ENCODE data around the gene EXOC3L2. TPM values are rescaled to one million over a fixed set of nuclear protein-coding genes. Genes with fewer than 3 reads are reported as not detected.

EXOC3L2 gene
- total RNA-seq, 1 experiment from 2014 or later = not detected

DNA sequence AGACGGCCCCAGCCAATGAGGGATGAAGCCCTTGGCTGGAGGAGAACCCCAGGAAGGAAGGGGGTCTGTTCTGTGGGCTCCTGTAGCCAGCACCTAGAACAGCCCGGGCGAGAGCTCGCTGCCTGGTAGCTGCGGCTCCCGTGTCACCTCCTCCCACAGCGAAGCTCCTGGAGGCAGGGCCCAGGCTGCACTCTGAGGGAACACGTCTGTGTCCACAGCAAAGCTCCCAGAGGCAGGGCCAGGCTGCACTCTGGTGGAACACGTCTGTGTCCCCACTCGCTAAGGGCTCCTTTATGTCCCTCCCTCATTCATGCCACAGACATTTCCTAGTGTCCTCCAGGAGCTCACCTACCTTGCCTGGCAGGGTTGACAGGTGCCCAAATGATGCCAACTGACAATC is 75.6 kb downstream of the EXOC3L2 start:
- in situ Hi-C loops (cut with HindIII; ENCODE audit: low sequenced_read_pairs) = no loop called here
- no peak for DNase-seq (ENCODE audit: low spot score)

DNA sequence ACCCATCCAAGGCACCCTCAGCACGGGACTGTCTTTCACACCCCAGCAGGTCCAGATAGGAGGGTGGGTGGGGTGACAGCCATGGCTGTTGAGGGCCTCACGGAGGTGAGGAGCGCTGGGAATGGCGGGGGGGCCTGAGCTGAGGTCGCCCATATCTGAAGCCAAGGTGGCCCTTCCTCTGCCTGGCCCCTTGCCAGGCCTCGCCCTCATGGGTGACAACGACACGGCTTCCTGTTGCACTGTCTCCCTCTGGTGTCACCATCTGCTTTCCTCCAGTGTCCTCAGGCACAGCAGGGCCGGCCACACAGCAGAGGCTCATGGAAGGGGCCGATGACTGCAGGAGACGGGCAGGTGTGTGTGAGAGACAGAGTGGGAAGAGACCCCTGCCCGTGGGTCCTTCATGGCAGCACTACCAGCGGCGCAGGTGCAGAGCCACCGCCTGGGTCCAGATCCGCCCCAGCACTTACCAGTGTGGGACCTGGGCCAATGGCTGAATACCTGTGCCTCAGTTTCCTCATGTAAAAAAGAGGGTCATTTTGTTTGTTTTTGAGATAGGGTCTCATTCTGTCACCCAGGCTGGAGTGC is 76.3 kb downstream of the EXOC3L2 start:
- no peak for DNase-seq (ENCODE audit: low spot score)
- in situ Hi-C loops (cut with HindIII; ENCODE audit: low sequenced_read_pairs) = no loop called here

DNA sequence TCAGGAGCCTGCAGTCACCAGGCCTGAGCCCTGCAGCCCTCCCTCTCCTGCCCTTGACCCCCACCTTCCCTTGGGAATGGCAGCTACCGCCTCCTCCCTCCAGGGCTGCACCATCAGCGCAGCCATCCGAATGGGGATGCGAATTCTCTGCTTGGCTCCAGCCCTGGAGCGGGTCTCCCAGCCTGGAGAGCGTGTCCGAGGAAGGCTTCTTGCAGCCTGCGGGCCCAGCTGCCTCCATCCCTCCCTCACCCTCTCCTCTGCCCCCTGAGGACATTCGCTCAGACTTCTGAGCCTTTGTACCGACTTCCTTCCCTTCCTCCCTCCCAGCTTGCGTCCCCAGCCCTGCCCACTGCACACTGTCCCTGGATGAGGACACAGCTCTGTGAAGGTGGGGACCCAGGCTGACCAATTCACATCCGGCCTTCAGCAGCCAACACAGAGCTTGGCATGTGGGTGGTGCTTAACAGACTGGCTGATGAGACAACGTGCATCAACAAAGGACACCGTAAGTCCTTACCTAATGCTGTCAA is 78.4 kb downstream of the EXOC3L2 start:
- in situ Hi-C loops (cut with HindIII; ENCODE audit: low sequenced_read_pairs) = no loop called here
- DNase-seq (ENCODE audit: low spot score) = no peak

DNA sequence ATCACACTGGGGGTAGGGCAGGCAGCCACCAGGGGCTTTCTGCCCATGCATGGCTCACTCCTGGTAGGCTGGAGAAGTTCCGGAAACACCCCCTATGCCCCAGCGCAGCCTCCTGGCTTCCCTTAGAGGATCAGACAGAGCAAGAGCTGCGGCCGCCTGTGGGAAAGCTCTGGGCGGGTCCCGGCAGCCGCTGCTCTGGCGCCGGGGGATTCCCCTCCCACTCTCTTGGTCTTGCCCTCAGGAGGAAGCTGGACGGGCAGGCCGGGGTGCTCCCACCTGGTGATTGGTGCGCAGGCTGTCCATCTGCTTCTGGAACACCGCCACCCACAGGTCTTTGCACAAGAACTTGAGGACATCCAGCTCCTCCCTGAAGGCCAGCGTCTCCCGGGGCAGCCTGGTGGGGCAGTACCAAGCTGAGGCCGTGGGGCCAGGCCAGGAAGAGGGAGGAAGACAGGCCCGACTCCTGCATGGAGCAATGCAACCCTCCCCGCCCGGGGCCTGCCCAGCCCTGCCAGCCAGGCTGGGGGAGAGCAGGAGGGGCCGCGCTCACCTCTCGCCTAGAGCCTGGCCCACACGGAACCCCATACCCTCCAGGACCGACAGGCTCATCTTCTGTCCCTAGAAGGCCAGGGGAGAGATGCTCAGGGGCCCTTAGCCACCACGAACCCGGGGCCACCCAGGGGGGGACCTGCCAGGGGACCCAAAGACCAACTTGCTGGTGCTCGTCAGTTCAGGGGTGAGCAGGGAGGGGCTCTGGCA is 80.5 kb downstream of the EXOC3L2 start:
- no peak for DNase-seq (ENCODE audit: low spot score)
- in situ Hi-C loops (cut with HindIII; ENCODE audit: low sequenced_read_pairs) = no loop called here

- in situ Hi-C loops (cut with HindIII; ENCODE audit: low sequenced_read_pairs) = no loop called here
Measured at GRCh38 chr19:45163751-45164460, 81.3 kb downstream of the EXOC3L2 start.

DNA sequence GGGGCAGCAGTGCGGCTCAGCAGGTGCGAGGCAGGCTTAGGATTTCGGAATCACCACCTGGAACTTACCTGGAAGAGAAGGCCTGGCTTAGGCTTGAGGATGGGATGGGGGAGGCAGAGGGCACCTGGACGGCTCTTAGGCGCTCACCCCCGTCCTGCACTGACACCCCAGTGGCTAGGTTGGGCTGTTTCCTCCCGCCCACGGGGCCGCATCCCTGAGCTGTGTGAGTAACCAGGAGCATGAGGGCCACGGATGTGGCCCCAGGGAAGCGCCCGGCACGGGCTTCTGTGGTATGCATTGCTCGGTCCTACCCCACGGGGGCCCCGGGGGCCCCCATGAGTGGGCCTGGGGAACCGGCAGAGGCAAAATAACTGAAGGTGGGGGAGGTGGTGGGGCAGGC is 82.1 kb downstream of the EXOC3L2 start:
- DNase-seq (ENCODE audit: low spot score) = no peak
- in situ Hi-C loops (cut with HindIII; ENCODE audit: low sequenced_read_pairs) = no loop called here

More at GRCh38 chr19:45163751-45164460, 81.3 kb downstream of the EXOC3L2 start:
- DNase-seq (ENCODE audit: low spot score) = no peak

DNA sequence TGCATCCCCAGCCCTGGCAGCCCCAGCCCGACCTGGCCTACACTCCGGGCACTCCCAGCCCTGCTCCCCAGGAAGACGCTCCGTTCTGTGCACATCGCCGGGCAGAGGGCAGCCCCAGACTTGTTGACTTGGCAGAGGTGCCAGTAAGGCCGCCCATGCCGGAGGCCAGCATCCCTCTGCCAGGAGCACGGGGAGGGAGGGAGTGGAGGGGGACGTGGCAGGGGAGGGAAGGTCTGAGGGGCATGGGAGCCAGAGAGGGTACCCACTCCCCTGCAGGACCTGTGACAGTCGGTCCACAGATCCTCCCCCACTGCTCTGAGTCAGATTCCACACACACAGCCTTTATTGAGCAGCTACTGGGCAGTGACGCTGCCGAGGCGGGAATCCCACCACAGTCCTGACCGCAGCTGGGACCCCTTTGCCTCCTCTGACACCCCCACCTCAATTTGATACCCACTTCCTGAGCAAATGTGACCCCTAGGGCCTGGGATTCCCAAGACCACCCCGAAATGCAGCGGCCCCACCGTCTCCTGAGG is 82.5 kb downstream of the EXOC3L2 start:
- no peak for DNase-seq (ENCODE audit: low spot score)
- in situ Hi-C loops (cut with HindIII; ENCODE audit: low sequenced_read_pairs) = no loop called here

Other genes with a start within 250 kb of the EXOC3L2 start
- 12.7 and 16.6 TPM in 2 replicates for gene RELB, start 243.9 kb downstream of the EXOC3L2 start, total RNA-seq (2014; rRNA removed; shearing (Covaris generic))
- 12.1 and 23.8 TPM in 2 replicates for gene CLASRP, start 206.4 kb downstream of the EXOC3L2 start, total RNA-seq (2014; rRNA removed; shearing (Covaris generic))
- not detected in 2 replicates for gene ZNF296, start 168.9 kb downstream of the EXOC3L2 start, total RNA-seq (2014; rRNA removed; shearing (Covaris generic))
- gene GEMIN7, start 166.1 kb downstream of the EXOC3L2 start, total RNA-seq (2014; rRNA removed; shearing (Covaris generic)) = 93.1 and 100 TPM in 2 replicates
- gene PPP1R37, start 152.2 kb downstream of the EXOC3L2 start, total RNA-seq (2014; rRNA removed; shearing (Covaris generic)) = 28.6 and 42.6 TPM in 2 replicates
- gene NKPD1, start 84.4 kb downstream of the EXOC3L2 start, total RNA-seq (2014; rRNA removed; shearing (Covaris generic)) = 0.31 TPM in 1 of 2 replicates, not detected in the other
- gene TRAPPC6A, start 67.2 kb downstream of the EXOC3L2 start, total RNA-seq (2014; rRNA removed; shearing (Covaris generic)) = 38.4 and 52.9 TPM in 2 replicates
- 9.0 and 14.7 TPM in 2 replicates for gene BLOC1S3, start 66.6 kb downstream of the EXOC3L2 start, total RNA-seq (2014; rRNA removed; shearing (Covaris generic))
- gene MARK4, start 5.9 kb upstream of the EXOC3L2 start, total RNA-seq (2014; rRNA removed; shearing (Covaris generic)) = 19.2 and 23.6 TPM in 2 replicates
- gene CKM, start 77.5 kb upstream of the EXOC3L2 start, total RNA-seq (2014; rRNA removed; shearing (Covaris generic)) = 8.1 and 9.7 TPM in 2 replicates
- 9.7 and 18.6 TPM in 2 replicates for gene KLC3, start 95.3 kb upstream of the EXOC3L2 start, total RNA-seq (2014; rRNA removed; shearing (Covaris generic))
- 60.2 and 60.6 TPM in 2 replicates for gene ERCC2, start 125.2 kb upstream of the EXOC3L2 start, total RNA-seq (2014; rRNA removed; shearing (Covaris generic))
- 3.6 and 21.0 TPM in 2 replicates for gene PPP1R13L, start 159.7 kb upstream of the EXOC3L2 start, total RNA-seq (2014; rRNA removed; shearing (Covaris generic))
- 28.4 and 32.3 TPM in 2 replicates for gene POLR1G, start 161.2 kb upstream of the EXOC3L2 start, total RNA-seq (2014; rRNA removed; shearing (Covaris generic))
- 115 and 130 TPM in 2 replicates for gene ERCC1, start 178.5 kb upstream of the EXOC3L2 start, total RNA-seq (2014; rRNA removed; shearing (Covaris generic))
- gene FOSB, start 222.6 kb upstream of the EXOC3L2 start, total RNA-seq (2014; rRNA removed; shearing (Covaris generic)) = 0.31 and 1.5 TPM in 2 replicates